ENCODE measurements around the gene GIMAP2.

GIMAP2 gene

GRCh38 chr7:150734254-150734653, 48.7 kb downstream of the GIMAP2 start:
- DNase-seq, result no peak

- no peak for DNase-seq
These were observed 50.3 kb downstream of the GIMAP2 start for GRCh38 chr7:150735596-150736358.

- no peak for DNase-seq
These were observed 51.4 kb downstream of the GIMAP2 start for GRCh38 chr7:150736864-150737263.

GRCh38 chr7:150737265-150738055, 52.0 kb downstream of the GIMAP2 start, which contains the start of gene GIMAP5:
Gene GIMAP5 (plus strand): TSS chr7:150737418. CDS start chr7:150740885, 3,467 bp downstream.
- no peak for DNase-seq

GRCh38 chr7:150738092-150738491, 52.6 kb downstream of the GIMAP2 start:
- no peak for DNase-seq

GRCh38 chr7:150738591-150739001, 53.1 kb downstream of the GIMAP2 start:
- DNase-seq, result no peak

- no peak for DNase-seq
These were observed 53.5 kb downstream of the GIMAP2 start for GRCh38 chr7:150739033-150739432.

- peak in 1 of 2 experiments; percentile 52 for DNase-seq
These were observed 54.5 kb downstream of the GIMAP2 start for GRCh38 chr7:150740053-150740452.

- DNase-seq, result peak; percentile 57 to 66
These were observed 56.9 kb downstream of the GIMAP2 start for GRCh38 chr7:150742286-150742968.

Measured in activated CD4-positive, alpha-beta T cell treated with anti-CD3 and anti-CD28 coated beads, Interleukin-2, amount 50 U/mL, for 48 hours (primary cell).